Subcutaneous preadipocyte (primary cell): Measurements from ENCODE around the gene RARS1. TPM values are rescaled to one million over a fixed set of nuclear protein-coding genes. Genes with fewer than 3 reads are reported as not detected.

Experiments
- small RNA-seq: library from RNA; depleted of rRNA; stranded (forward); fragments of <200 nt; gene quantifications from one replicate; pipeline ENCODE3, GENCODE V24; 2012
- total RNA-seq: library from RNA; depleted of rRNA; stranded (reverse); fragments of >200 nt; gene quantifications from 2 replicates; pipeline ENCODE4 v1.2.3, GENCODE V29; 2012

RARS1 gene
- total RNA-seq, result 177 and 192 TPM in 2 replicates

DNA sequence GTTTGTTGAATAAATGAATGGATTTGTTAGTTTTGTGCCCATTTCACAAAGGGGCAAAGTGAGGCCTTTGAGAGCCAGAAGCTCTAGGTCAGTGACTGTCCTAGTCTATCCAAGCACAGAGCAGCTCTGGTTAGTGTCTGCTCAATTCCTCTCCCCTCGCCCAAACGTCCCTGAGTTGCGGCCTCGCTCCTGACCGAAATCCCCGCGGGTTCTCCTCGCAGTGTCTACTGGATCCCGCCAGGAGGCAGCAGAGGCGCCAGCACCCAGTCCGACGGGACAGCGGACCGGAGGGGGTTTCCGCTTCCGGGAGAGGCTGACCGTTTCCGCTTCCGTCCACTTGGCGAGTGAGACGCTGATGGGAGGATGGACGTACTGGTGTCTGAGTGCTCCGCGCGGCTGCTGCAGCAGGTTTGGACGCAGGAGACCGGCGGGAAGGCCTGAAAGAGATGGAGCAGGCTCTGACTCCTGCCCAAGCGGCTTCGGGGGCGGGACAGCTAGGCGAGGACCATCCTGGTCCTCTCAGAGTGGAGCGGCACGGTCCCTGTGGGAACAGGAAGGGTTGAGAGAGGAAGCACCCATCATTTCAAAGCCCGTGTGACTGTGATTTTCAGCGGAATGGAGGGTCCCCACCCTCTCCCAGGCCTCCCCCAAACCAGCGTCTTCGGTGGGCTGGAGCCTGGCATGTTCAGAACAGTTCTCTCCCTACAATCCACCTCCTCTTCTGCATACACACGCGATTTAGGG lies at the start of gene RARS1:
TSS of gene RARS1 (plus strand) at position 336 of the 744 bp plus-strand sequence. CDS start at position 364, 28 bp downstream.

DNA sequence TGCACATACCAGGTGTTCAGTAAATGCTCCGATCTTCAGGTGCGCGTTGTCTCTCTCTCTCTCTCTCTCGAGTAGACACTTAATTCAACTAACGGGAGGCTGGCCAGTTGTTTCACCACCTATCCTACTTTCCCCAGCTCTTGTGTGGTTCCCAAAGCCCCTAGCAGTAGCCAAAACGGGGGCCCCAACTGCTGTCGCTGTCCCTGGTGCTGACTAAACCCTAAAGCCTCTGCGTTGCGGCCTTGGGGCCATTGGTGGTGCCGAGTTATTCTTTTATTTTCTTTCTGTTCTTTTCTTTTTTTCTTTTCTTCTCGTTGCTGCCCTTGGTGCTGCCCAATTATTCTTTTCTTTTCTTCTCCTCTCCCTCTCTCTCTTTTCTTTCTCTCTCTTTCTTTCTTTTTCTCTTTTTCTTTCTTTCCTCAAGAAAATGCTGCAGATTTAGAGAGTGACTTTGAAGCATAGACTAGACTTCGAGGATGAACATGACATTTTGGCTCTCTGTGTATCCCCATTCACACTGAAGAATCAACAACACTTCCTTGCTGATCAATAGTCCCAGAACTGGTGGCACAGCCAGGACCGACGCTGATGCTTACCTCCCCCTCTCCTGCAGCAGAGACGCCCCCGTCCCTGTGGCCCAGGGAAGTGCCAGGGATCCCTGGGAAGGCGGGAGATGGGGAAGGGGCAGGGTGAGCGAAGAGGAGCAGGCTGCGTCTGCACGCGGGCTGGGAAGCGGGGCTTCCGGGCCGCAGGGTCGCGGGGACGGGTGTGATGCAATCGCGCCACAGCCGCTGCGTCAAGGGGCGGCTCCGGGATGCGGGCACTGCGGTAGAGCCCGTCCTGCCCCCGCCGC lies 42.5 kb downstream of the RARS1 start, which contains the start of gene FBLL1:
TSS of gene FBLL1 (plus strand) at position 785 of the 853 bp plus-strand sequence. CDS start 200 bp downstream, outside the sequence.

Small RNA genes within 50 kb of the gene (small RNA-seq; reads per million reads assigned to genes)
- 27.8 reads per million, percentile 97 among the genes with 10 or more reads in this experiment for gene MIR103A1

Other genes with a start within 250 kb of the RARS1 start
- gene WWC1, start 194.8 kb upstream of the RARS1 start, total RNA-seq, result 1.1 and 4.9 TPM in 2 replicates
- gene FBLL1, start 42.8 kb downstream of the RARS1 start, total RNA-seq, result under 0.01 TPM in 2 replicates
- gene PANK3, start 92.9 kb downstream of the RARS1 start, total RNA-seq, result 27.9 and 43.2 TPM in 2 replicates